Chondrocyte (in vitro differentiated cells): ENCODE results near the gene EPHB1. TPM values are rescaled to one million over a fixed set of nuclear protein-coding genes. Genes with fewer than 3 reads are reported as not detected.

Source experiments
- DNase-seq: peaks from one replicate; pipeline ENCODE4 v3.0.0; 2021; ENCODE audit warnings: mixed read lengths, low spot score
- H3K27ac Mint-ChIP-seq: one replicate; pipeline ENCODE4 v1.8.0; 2021; ENCODE audit warnings: mild to moderate bottlenecking, moderate library complexity, mixed read lengths; ENCODE audit not compliant: unreplicated experiment
- H3K27me3 Mint-ChIP-seq: 2 replicates; pipeline ENCODE4 v1.8.0; 2021; ENCODE audit warnings: low read depth, mixed read lengths
- H3K36me3 Mint-ChIP-seq: 2 replicates; pipeline ENCODE4 v1.8.0; 2021; ENCODE audit warnings: low read depth, mixed read lengths
- H3K4me1 Mint-ChIP-seq: 2 replicates; pipeline ENCODE4 v1.8.0; 2021; ENCODE audit warnings: low read depth, mild to moderate bottlenecking, mixed read lengths
- H3K4me3 Mint-ChIP-seq: one replicate; pipeline ENCODE4 v1.8.0; 2021; ENCODE audit warnings: mild to moderate bottlenecking, moderate library complexity, mixed read lengths; ENCODE audit not compliant: unreplicated experiment
- H3K9me3 Mint-ChIP-seq: 2 replicates; pipeline ENCODE4 v1.8.0; 2021; ENCODE audit warnings: low read depth, mixed read lengths
- CTCF ChIP-seq: fragments of 200-600 bp; sonication (generic); IDR thresholded peaks from 2 replicates; pipeline ENCODE4 v1.5.0; 2021; ENCODE audit warnings: antibody characterized with exemption, mild to moderate bottlenecking, moderate library complexity
- total RNA-seq: library from RNA; stranded (reverse); gene quantifications from 3 replicates; pipeline ENCODE4 v1.2.1, GENCODE V29; 2021

EPHB1 gene
- total RNA-seq, 1 donor from 2014 or later = 1.7 TPM

GRCh38 chr3:135091946-135092345 is 296.9 kb downstream of the EPHB1 start:
- Mint-ChIP-seq H3K4me1 (no peaks in the 10 kb centered on the region), H3K27me3 (no peaks in the 10 kb centered on the region), H3K36me3 (no peaks in the 10 kb centered on the region), H3K27ac (no peak overlapping the region), H3K9me3 (no peaks in the 10 kb centered on the region), H3K4me3 (no peak overlapping the region)
- DNase-seq = no peak
- TF ChIP-seq CTCF = no peak

GRCh38 chr3:135093121-135093520 is 298.1 kb downstream of the EPHB1 start:
- Mint-ChIP-seq H3K27me3 (no peaks in the 10 kb centered on the region), H3K36me3 (no peaks in the 10 kb centered on the region), H3K9me3 (no peaks in the 10 kb centered on the region), H3K4me3 (no peak overlapping the region), H3K27ac (no peak overlapping the region), H3K4me1 (no peaks in the 10 kb centered on the region)
- no peak for TF ChIP-seq CTCF
- DNase-seq = no peak

GRCh38 chr3:135097276-135097946 is 302.4 kb downstream of the EPHB1 start:
- Mint-ChIP-seq H3K4me1 (no peaks in the 10 kb centered on the region), H3K36me3 (no peaks in the 10 kb centered on the region), H3K27me3 (peaks cover 2% of the 10 kb centered on the region), H3K27ac (no peak overlapping the region), H3K9me3 (no peaks in the 10 kb centered on the region), H3K4me3 (no peak overlapping the region)
- DNase-seq = no peak
- TF ChIP-seq CTCF = no peak

- H3K4me1 Mint-ChIP-seq = no peaks in the 10 kb centered on the region
Measured at GRCh38 chr3:135099734-135100355, 304.8 kb downstream of the EPHB1 start.

GRCh38 chr3:135100366-135100765 is 305.3 kb downstream of the EPHB1 start:
- Mint-ChIP-seq H3K27ac (no peak overlapping the region), H3K4me3 (no peak overlapping the region), H3K4me1 (no peaks in the 10 kb centered on the region), H3K9me3 (no peaks in the 10 kb centered on the region), H3K27me3 (peaks cover 2% of the 10 kb centered on the region), H3K36me3 (no peaks in the 10 kb centered on the region)
- no peak for TF ChIP-seq CTCF
- no peak for DNase-seq

More at GRCh38 chr3:135099734-135100355, 304.8 kb downstream of the EPHB1 start:
- no peak overlapping the region for H3K27ac Mint-ChIP-seq
- H3K36me3 Mint-ChIP-seq = no peaks in the 10 kb centered on the region
- no peak overlapping the region for H3K4me3 Mint-ChIP-seq
- DNase-seq = no peak
- TF ChIP-seq CTCF = no peak
- peaks cover 2% of the 10 kb centered on the region for H3K27me3 Mint-ChIP-seq
- H3K9me3 Mint-ChIP-seq = no peaks in the 10 kb centered on the region
